ENCODE measurements around the gene TUBGCP6. TPM values are rescaled to one million over a fixed set of nuclear protein-coding genes. Genes with fewer than 3 reads are reported as not detected.

Gene TUBGCP6
- total and polyA plus RNA-seq, 2 donors (not counting 3 experiments of a cell fraction or from before 2014, with no cell fraction given): 33.1 to 45.3 TPM

- Histone ChIP-seq H3K79me2 (ENCODE audit: control insufficient read depth, insufficient read depth, low read length) (no peaks in the 10 kb centered on the region), H3K9me1 (replicated peaks; ENCODE audit: control insufficient read depth, extremely low read depth, insufficient read depth, low read length) (no peaks in the 10 kb centered on the region), H3K27me3 (ENCODE audit: control insufficient read depth in 2 of 2, insufficient read depth in 2 of 2, low read length in 2 of 2) (no peaks in the 10 kb centered on the region), H3K27ac (ENCODE audit: insufficient read depth, low read depth, low read length) (no peak overlapping the region), H3K36me3 (ENCODE audit: control insufficient read depth in 2 of 2, extremely low read depth in 1 of 2, insufficient read depth in 2 of 2, low read length in 2 of 2) (peaks cover 0 to 4% of the 10 kb centered on the region in 2 experiments), H3K9me3 (replicated peaks; ENCODE audit: control insufficient read depth, insufficient read depth, low read length) (no peaks in the 10 kb centered on the region), H3K4me1 (ENCODE audit: control insufficient read depth, extremely low read depth, insufficient read depth, low read length) (peaks cover 15% of the 10 kb centered on the region), H3K4me3 (replicated peaks in 1 of 3; ENCODE audit: insufficient read depth in 1 of 3, low read depth in 1 of 3, low read length in 3 of 3) (no peak overlapping the region), H4K20me1 (replicated peaks; ENCODE audit: control insufficient read depth, extremely low read depth, insufficient read depth, low read length) (no peaks in the 10 kb centered on the region), H3K9ac (replicated peaks; ENCODE audit: extremely low read depth, insufficient read depth, low read length) (no peak overlapping the region), H2AFZ (ENCODE audit: low read depth, low read length) (no peak overlapping the region), H3K4me2 (ENCODE audit: insufficient read depth, low read length) (no peak overlapping the region)
- intact Hi-C loops (cut with micrococcal nuclease): no loop called here
- ChIA-PET CTCF (interaction anchor here (0.8 to 4.7 kb wide), 8 partner anchors 10 to 59 kb away, joined by 3 to 40 read pairs (median 4); partner anchors contain the start of gene HDAC10), POLR2A (no interaction called here)
- dilution Hi-C loops (cut with MboI; ENCODE audit: extremely low pct_ligation_motif_present, low sequenced_read_pairs): no loop called here
- BruUV-seq (replicated peaks): no TSS peak
- FAIRE-seq: no peak
- TF ChIP-seq POLR2A (IDR thresholded peaks at IDR 0.05; ENCODE audit: low read depth, low read length) (no peak), CTCF (IDR thresholded peaks at IDR 0.05; ENCODE audit: extremely low read depth in 1 of 2, insufficient read depth in 1 of 2, low read depth in 1 of 2, low read length in 2 of 2) (no peak), GATA2 (IDR thresholded peaks at IDR 0.05; ENCODE audit: insufficient read depth, insufficient read length, low read depth, low read length) (no peak), JUN (IDR thresholded peaks at IDR 0.05; ENCODE audit: borderline replicate concordance, insufficient read depth, insufficient read length, low read depth) (no peak), MYC (IDR thresholded peaks at IDR 0.05; ENCODE audit: low read depth, low read length) (no peak), FOS (IDR thresholded peaks at IDR 0.05; ENCODE audit: borderline replicate concordance, insufficient read depth, low read length) (no peak), EZH2 (IDR thresholded peaks at IDR 0.05; ENCODE audit: borderline replicate concordance, low read depth, low read length, severe bottlenecking) (no peak), MAX (IDR thresholded peaks at IDR 0.05; ENCODE audit: insufficient read depth, insufficient read length) (no peak), POLR2AphosphoS5 (IDR thresholded peaks at IDR 0.05; ENCODE audit: insufficient read depth, low read depth, low read length) (no peak)
- DNase-seq (ENCODE audit: low read depth, low spot score): no peak
Observed at GRCh38 chr22:50266994-50267393, 22.2 kb upstream of the TUBGCP6 start.

All from endothelial cell of umbilical vein (primary cell).